ENCODE data around the gene SAE1. TPM values are rescaled to one million over a fixed set of nuclear protein-coding genes. Genes with fewer than 3 reads are reported as not detected.

SAE1 gene
- total and polyA plus RNA-seq, 2 of the 4 experiments (the other 2 are of a cell fraction): 165 to 184 TPM

- Histone ChIP-seq H4K5ac (ENCODE audit: low read depth, low read length) (peak overlapping the region; percentile 93), H3K9ac (ENCODE audit: low read depth, low read length) (peak overlapping the region; percentile 100), H3K27ac (ENCODE audit: insufficient read depth, low read length) (peak overlapping the region; percentile 96), H2AK9ac (replicated peaks; ENCODE audit: low read depth, low read length, poor library complexity) (peak overlapping the region; percentile 100), H4K20me1 (ENCODE audit: insufficient read depth, low read length) (peaks cover 24% of the 10 kb centered on the region), H4K91ac (ENCODE audit: insufficient read depth, low read depth, low read length) (peak overlapping the region; percentile 89), H2AK5ac (ENCODE audit: low read depth, low read length) (peak overlapping the region; percentile 97), H3K56ac (ENCODE audit: extremely low read depth, insufficient read depth, low read length) (peak overlapping the region; percentile 99), H2AFZ (replicated peaks; ENCODE audit: low read length, poor library complexity) (peak overlapping the region; percentile 46), H3K4ac (ENCODE audit: low read depth, low read length) (peak overlapping the region; percentile 97), H4K8ac (ENCODE audit: low read depth in 2 of 2, low read length in 2 of 2) (peak overlapping the region; percentile 88 to 96), H2BK120ac (ENCODE audit: low read depth, low read length) (peak overlapping the region; percentile 69), H3K14ac (replicated peaks; ENCODE audit: low read depth, low read length) (peak overlapping the region; percentile 100), H3K4me3 (ENCODE audit: insufficient read depth, low read depth, low read length) (peak overlapping the region; percentile 77), H3K27me3 (ENCODE audit: control insufficient read depth, insufficient read depth, low read length) (no peaks in the 10 kb centered on the region), H2BK15ac (ENCODE audit: low read depth, low read length) (no peak overlapping the region), H2BK5ac (ENCODE audit: low read depth, low read length, poor library complexity, severe bottlenecking) (peak overlapping the region; percentile 98), H3K23ac (ENCODE audit: low read depth, low read length) (peak overlapping the region; percentile 99), H3K79me1 (ENCODE audit: low read depth in 1 of 2, low read length in 2 of 2) (peaks cover 20 to 59% of the 10 kb centered on the region in 2 experiments), H3K4me1 (ENCODE audit: control insufficient read depth, insufficient read depth, low read length) (peaks cover 23% of the 10 kb centered on the region), H3K9me3 (ENCODE audit: control insufficient read depth, insufficient read depth, low read length) (no peaks in the 10 kb centered on the region), H3K9me1 (ENCODE audit: insufficient read depth, low read length) (peaks cover 7% of the 10 kb centered on the region), H2BK20ac (ENCODE audit: low read depth, low read length) (no peak overlapping the region), H3K4me2 (ENCODE audit: low read depth, low read length) (peak overlapping the region; percentile 97), H3K36me3 (ENCODE audit: control insufficient read depth, insufficient read depth, low read length) (peaks cover 2% of the 10 kb centered on the region), H3K18ac (ENCODE audit: low read depth, low read length) (peak overlapping the region; percentile 93)
- TF ChIP-seq MXI1 (IDR thresholded peaks at IDR 0.05; ENCODE audit: borderline replicate concordance, low read depth, low read length) (no peak), SMC3 (IDR thresholded peaks at IDR 0.05; ENCODE audit: low read depth, low read length) (no peak), MAFK (IDR thresholded peaks at IDR 0.05; ENCODE audit: low read depth, low read length) (no peak), CTCF (conservative IDR thresholded peaks at IDR 0.05; ENCODE audit: low read depth, low read length) (no peak), BHLHE40 (IDR thresholded peaks at IDR 0.05; ENCODE audit: low read depth, low read length) (no peak), CHD1 (IDR thresholded peaks at IDR 0.05; ENCODE audit: low read depth, low read length) (no peak), FOS (IDR thresholded peaks at IDR 0.05; ENCODE audit: low read depth, low read length) (no peak), RCOR1 (IDR thresholded peaks at IDR 0.05; ENCODE audit: insufficient replicate concordance, low read length) (no peak), MAZ (IDR thresholded peaks at IDR 0.05; ENCODE audit: borderline replicate concordance, low read depth, low read length) (no peak), USF2 (IDR thresholded peaks at IDR 0.05; ENCODE audit: low read depth, low read length) (no peak), RAD21 (IDR thresholded peaks at IDR 0.05; ENCODE audit: low read length) (no peak), NFE2L2 (IDR thresholded peaks at IDR 0.05; ENCODE audit: low read depth, low read length) (no peak), POLR2A (IDR thresholded peaks at IDR 0.05; ENCODE audit: low read depth, low read length) (no peak), CEBPB (IDR thresholded peaks at IDR 0.05; ENCODE audit: low read depth, low read length) (no peak), ELK1 (IDR thresholded peaks at IDR 0.05; ENCODE audit: borderline replicate concordance, low read depth, low read length) (no peak), RFX5 (IDR thresholded peaks at IDR 0.05; ENCODE audit: low read depth, low read length) (no peak)
- ATAC-seq (ENCODE audit: low read depth) (no peak), DNase-seq (no peak)
- BruUV-seq (replicated peaks): no TSS peak
- dilution Hi-C loops (cut with HindIII; ENCODE audit: low sequenced_read_pairs, unreplicated experiment) (no loop called here), intact Hi-C loops (cut with micrococcal nuclease) (loop anchor here (5.0 kb wide), 2 partner anchors 34 to 74 kb away; no protein-coding TSS in a partner anchor), in situ Hi-C loops (cut with MboI; ENCODE audit: low sequenced_read_pairs) (no loop called here)
- CTCF ChIA-PET: no interaction called here
- POLR2A ChIA-PET (ENCODE audit: unreplicated experiment): no interaction called here
- no CpG with 5 or more reads among the region's 35 CpGs for WGBS, 2 experiments (ENCODE audit: extremely low coverage in 2 of 2, insufficient read length in 1 of 2)
Measured at GRCh38 chr19:47111006-47111621, 19.5 kb upstream of the SAE1 start.

Data from IMR-90 (cell line).